Keratinocyte (primary cell): ENCODE results near the gene HDLBP. TPM values are rescaled to one million over a fixed set of nuclear protein-coding genes. Genes with fewer than 3 reads are reported as not detected.

ENCODE experiments used
- DNase-seq: peaks from one replicate; pipeline ENCODE4 v3.0.0-alpha.2; 2011; ENCODE audit warnings: low read depth, missing footprints, low spot score
- FAIRE-seq: peaks from 2 replicates; lab custom pipeline; 2011; peaks lifted over from hg19 to GRCh38; lab: Jason Lieb, UNC
- H2AFZ ChIP-seq: 2 replicates; pipeline ENCODE4 v1.6.0; 2012; ENCODE audit warnings: low read length, control low read depth, inconsistent platforms; ENCODE audit not compliant: control insufficient read depth
- H3K27ac ChIP-seq: 2 replicates; pipeline ENCODE4 v1.5.1; 2011; ENCODE audit warnings: low read length; ENCODE audit not compliant: control insufficient read depth, insufficient read depth
- H3K27me3 ChIP-seq: 3 replicates; pipeline ENCODE4 v1.6.0; 2011; ENCODE audit warnings: low read length; ENCODE audit not compliant: control insufficient read depth, insufficient read depth; ENCODE audit errors: extremely low read depth
- H3K36me3 ChIP-seq, 2 experiments: 2 replicates in 1 of 2; 3 replicates in 1 of 2; pipeline ENCODE4 v1.5.1; 2011; ENCODE audit warnings: low read length in 2 of 2, mild to moderate bottlenecking in 1 of 2; ENCODE audit not compliant: control insufficient read depth in 2 of 2, insufficient read depth in 2 of 2; ENCODE audit errors: extremely low read depth in 1 of 2
- H3K4me1 ChIP-seq: 3 replicates; pipeline ENCODE4 v1.5.1; 2011; ENCODE audit warnings: low read length; ENCODE audit not compliant: control insufficient read depth, insufficient read depth; ENCODE audit errors: extremely low read depth
- H3K4me2 ChIP-seq: 3 replicates; pipeline ENCODE4 v1.6.0; 2011; ENCODE audit warnings: low read depth, low read length; ENCODE audit not compliant: control insufficient read depth, insufficient read depth; ENCODE audit errors: extremely low read depth
- H3K4me3 ChIP-seq, 3 experiments: fragments of 200-600 bp in 1 of 3; sonication (generic) in 1 of 3; 2 replicates in 2 of 3; 3 replicates in 1 of 3; pipeline ENCODE4 v1.5.1; 2011 to 2016; ENCODE audit warnings: low read length in 3 of 3, mild to moderate bottlenecking in 3 of 3, control low read depth in 2 of 3, inconsistent platforms in 1 of 3, low read depth in 1 of 3, mixed read lengths in 1 of 3, mixed run types in 1 of 3, moderate library complexity in 1 of 3; ENCODE audit not compliant: control insufficient read depth in 2 of 3, insufficient read depth in 2 of 3; ENCODE audit errors: extremely low read depth in 1 of 3
- H3K79me2 ChIP-seq: 2 replicates; pipeline ENCODE4 v1.6.0; 2012; ENCODE audit warnings: low read length; ENCODE audit not compliant: control insufficient read depth, insufficient read depth
- H3K9ac ChIP-seq: 3 replicates; pipeline ENCODE4 v1.6.0; 2011; ENCODE audit warnings: low read length; ENCODE audit not compliant: control insufficient read depth, insufficient read depth; ENCODE audit errors: extremely low read depth
- H3K9me1 ChIP-seq: 3 replicates; pipeline ENCODE4 v1.6.0; 2011; ENCODE audit warnings: low read length; ENCODE audit not compliant: control insufficient read depth, insufficient read depth; ENCODE audit errors: extremely low read depth
- H3K9me3 ChIP-seq: 2 replicates; pipeline ENCODE4 v1.5.1; 2012; ENCODE audit warnings: low read depth, low read length; ENCODE audit not compliant: control insufficient read depth
- H4K20me1 ChIP-seq: 3 replicates; pipeline ENCODE4 v1.6.0; 2011; ENCODE audit warnings: low read length; ENCODE audit not compliant: control insufficient read depth, insufficient read depth; ENCODE audit errors: extremely low read depth
- EZH2 ChIP-seq: IDR thresholded peaks from one replicate; pipeline ENCODE4 v1.6.1; 2012; ENCODE audit warnings: inconsistent platforms, mild to moderate bottlenecking, low read length, moderate library complexity
- dilution Hi-C: fragments of 300-500 bp; cut with MboI; formaldehyde crosslinking; loops from one replicate; pipeline ENCODE4 v1.7.0; 2020; ENCODE audit warnings: low sequenced_read_pairs; ENCODE audit not compliant: extremely low pct_ligation_motif_present
- polyA plus RNA-seq, 5 experiments: library from polyadenylated mRNA; depleted of rRNA in 3 of 5; stranded (reverse) in 3 of 5; stranded (forward) in 1 of 5; unstranded in 1 of 5; fragments of >200 nt; gene quantifications; 1 replicate in 1 of 5; 2 replicates in 3 of 5; 3 replicates in 1 of 5; pipeline versions ENCODE4 v1.2.1 to v1.2.3, GENCODE V29; 2011 to 2012; ENCODE audit warnings: missing spikeins in 2 of 5, low read depth in 1 of 5, low replicate concordance in 1 of 5
- TF ChIP-seq, protein P1 (sequence below), 3 experiments: IDR thresholded peaks in 1 of 3; conservative IDR thresholded peaks in 1 of 3; optimal IDR thresholded peaks in 1 of 3; 2 replicates in 2 of 3; 3 replicates in 1 of 3; pipeline versions ENCODE3 to v1.5.1; 2011; ENCODE audit warnings: low read length in 3 of 3, mild to moderate bottlenecking in 3 of 3, moderate library complexity in 2 of 3, control low read depth in 1 of 3, inconsistent platforms in 1 of 3; ENCODE audit not compliant: insufficient read depth in 2 of 3; ENCODE audit errors: extremely low read depth in 1 of 3

The HDLBP gene
- polyA plus RNA-seq, 1 donor (not counting 4 experiments of a cell fraction or from before 2014, with no cell fraction given) = 289 TPM

DNA sequence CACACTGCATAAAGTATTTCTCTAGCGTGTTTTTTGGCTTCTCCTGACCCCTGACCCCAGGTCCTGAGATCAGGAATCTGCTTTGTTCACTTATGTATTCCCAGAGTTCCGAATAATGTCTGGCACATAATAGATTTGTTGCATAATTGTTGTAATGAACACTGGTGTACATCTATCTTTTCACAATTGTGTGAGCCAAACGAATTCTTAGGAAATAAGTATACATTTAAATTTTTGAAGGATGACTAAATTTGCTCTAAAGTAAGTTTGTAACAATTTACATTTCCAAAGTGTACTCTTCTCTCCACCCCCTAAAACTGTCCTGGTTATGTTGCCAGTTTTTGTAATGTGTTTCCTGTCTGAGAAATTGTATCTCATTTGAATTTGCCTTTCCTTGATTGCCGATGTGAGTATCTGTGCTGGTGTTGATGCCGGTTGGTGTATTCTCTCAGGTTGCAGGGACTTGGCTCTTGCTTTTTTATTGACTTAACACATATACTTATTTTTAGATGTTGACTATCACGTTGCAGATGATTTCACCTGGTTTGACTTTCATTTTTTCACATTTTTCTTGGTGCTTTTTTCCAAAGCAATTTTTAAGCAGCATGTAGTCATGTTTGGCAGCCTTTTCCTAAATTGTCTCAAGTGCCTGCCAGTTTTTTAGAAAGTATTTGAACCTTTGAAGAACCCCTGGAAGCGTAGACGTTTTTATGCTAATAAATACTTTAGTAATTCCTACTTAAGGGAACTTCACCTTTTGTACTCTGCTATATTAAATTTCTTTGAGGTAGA is 24.6 kb upstream of the HDLBP start:
- TF ChIP-seq, protein P1, sequence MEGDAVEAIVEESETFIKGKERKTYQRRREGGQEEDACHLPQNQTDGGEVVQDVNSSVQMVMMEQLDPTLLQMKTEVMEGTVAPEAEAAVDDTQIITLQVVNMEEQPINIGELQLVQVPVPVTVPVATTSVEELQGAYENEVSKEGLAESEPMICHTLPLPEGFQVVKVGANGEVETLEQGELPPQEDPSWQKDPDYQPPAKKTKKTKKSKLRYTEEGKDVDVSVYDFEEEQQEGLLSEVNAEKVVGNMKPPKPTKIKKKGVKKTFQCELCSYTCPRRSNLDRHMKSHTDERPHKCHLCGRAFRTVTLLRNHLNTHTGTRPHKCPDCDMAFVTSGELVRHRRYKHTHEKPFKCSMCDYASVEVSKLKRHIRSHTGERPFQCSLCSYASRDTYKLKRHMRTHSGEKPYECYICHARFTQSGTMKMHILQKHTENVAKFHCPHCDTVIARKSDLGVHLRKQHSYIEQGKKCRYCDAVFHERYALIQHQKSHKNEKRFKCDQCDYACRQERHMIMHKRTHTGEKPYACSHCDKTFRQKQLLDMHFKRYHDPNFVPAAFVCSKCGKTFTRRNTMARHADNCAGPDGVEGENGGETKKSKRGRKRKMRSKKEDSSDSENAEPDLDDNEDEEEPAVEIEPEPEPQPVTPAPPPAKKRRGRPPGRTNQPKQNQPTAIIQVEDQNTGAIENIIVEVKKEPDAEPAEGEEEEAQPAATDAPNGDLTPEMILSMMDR (optimal IDR thresholded peaks at IDR 0.05 in 1 of 3, IDR thresholded peaks at IDR 0.05 in 1 of 3, conservative IDR thresholded peaks at IDR 0.05 in 1 of 3; ENCODE audit: extremely low read depth in 1 of 3, insufficient read depth in 2 of 3, low read length in 3 of 3) = no peak
- TF ChIP-seq EZH2 = no peak
- dilution Hi-C loops = no loop called here
- no peaks in the 10 kb centered on the region for H3K9me1 ChIP-seq
- no peaks in the 10 kb centered on the region for H4K20me1 ChIP-seq
- peaks cover 40 to 44% of the 10 kb centered on the region in 2 experiments for H3K36me3 ChIP-seq
- no peak overlapping the region for H2AFZ ChIP-seq
- no peaks in the 10 kb centered on the region for H3K4me1 ChIP-seq
- no peaks in the 10 kb centered on the region for H3K9me3 ChIP-seq
- no peak overlapping the region for H3K27ac ChIP-seq
- H3K9ac ChIP-seq = no peak overlapping the region
- H3K79me2 ChIP-seq = peaks cover 9% of the 10 kb centered on the region
- H3K4me3 ChIP-seq = no peak overlapping the region
- DNase-seq = no peak
- no peaks in the 10 kb centered on the region for H3K27me3 ChIP-seq
- H3K4me2 ChIP-seq = no peak overlapping the region
- no peak for FAIRE-seq

DNA sequence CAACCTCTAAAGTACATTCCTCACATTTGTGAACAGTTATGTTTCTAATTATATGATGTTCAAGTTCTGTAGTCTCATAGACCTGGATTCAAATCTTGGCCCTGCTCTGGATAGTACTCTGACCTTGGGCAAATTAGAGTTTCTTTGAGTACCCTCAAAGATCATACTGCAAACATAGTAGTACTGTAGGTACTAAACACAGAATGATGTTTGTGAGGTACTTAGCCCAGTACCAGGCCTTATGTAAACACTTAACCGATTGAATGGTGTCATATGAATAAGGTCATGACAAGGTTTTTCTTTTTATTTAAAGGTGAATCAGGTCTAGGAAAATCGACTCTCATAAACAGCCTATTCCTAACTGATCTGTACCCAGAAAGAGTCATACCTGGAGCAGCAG is 19.3 kb upstream of the HDLBP start:
- Histone ChIP-seq H3K36me3 (peaks cover 23 to 25% of the 10 kb centered on the region in 2 experiments), H3K9me3 (no peaks in the 10 kb centered on the region), H4K20me1 (peaks cover 3% of the 10 kb centered on the region), H3K9me1 (no peaks in the 10 kb centered on the region), H3K4me3 (no peak overlapping the region), H3K4me1 (peaks cover 10% of the 10 kb centered on the region), H3K4me2 (no peak overlapping the region), H3K9ac (no peak overlapping the region), H3K27me3 (no peaks in the 10 kb centered on the region), H3K27ac (no peak overlapping the region), H3K79me2 (peaks cover 24% of the 10 kb centered on the region), H2AFZ (no peak overlapping the region)
- dilution Hi-C loops = no loop called here
- DNase-seq = no peak
- TF ChIP-seq, protein P1 (optimal IDR thresholded peaks at IDR 0.05 in 1 of 3, IDR thresholded peaks at IDR 0.05 in 1 of 3, conservative IDR thresholded peaks at IDR 0.05 in 1 of 3; ENCODE audit: extremely low read depth in 1 of 3, insufficient read depth in 2 of 3, low read length in 3 of 3) = no peak
- TF ChIP-seq EZH2 = no peak
- FAIRE-seq = no peak
